Activated T-helper 2 cell treated with anti-CD3 and anti-CD28 coated beads, Interferon-gamma antibody, Interleukin-2, Interleukin-4, amounts not matched to agents 10 μg/mL and 5 μg/mL and 100 μg/mL, durations not matched to agents 14 hours and 24 hours and 36 hours (primary cell): Measurements from ENCODE around the gene MEIS2. TPM values are rescaled to one million over a fixed set of nuclear protein-coding genes. Genes with fewer than 3 reads are reported as not detected.

Source experiments
- DNase-seq: peaks from one replicate; pipeline ENCODE4 v3.0.0; 2021; ENCODE audit warnings: low spot score
- H3K27ac Mint-ChIP-seq: one replicate; pipeline ENCODE4 v1.8.0; 2021; ENCODE audit warnings: mixed read lengths
- H3K27me3 Mint-ChIP-seq: one replicate; pipeline ENCODE4 v1.8.0; 2021; ENCODE audit warnings: low read depth, mixed read lengths
- H3K36me3 Mint-ChIP-seq: one replicate; pipeline ENCODE4 v1.8.0; 2021; ENCODE audit warnings: low read depth, mixed read lengths
- H3K4me1 Mint-ChIP-seq: one replicate; pipeline ENCODE4 v1.8.0; 2021; ENCODE audit warnings: low read depth, mixed read lengths
- H3K4me3 Mint-ChIP-seq: one replicate; pipeline ENCODE4 v1.8.0; 2021; ENCODE audit warnings: low read depth, mild to moderate bottlenecking, moderate library complexity, mixed read lengths
- H3K9me3 Mint-ChIP-seq: one replicate; pipeline ENCODE4 v1.8.0; 2021; ENCODE audit warnings: mixed read lengths
- intact Hi-C: fragments of 100-400 bp; cut with micrococcal nuclease; formaldehyde crosslinking; loops from one replicate; pipeline ENCODE4 v1.15.1; 2023
- total RNA-seq: library from RNA; stranded (reverse); gene quantifications from 2 replicates; pipeline ENCODE4 v1.2.3, GENCODE V29; 2022

MEIS2 gene
- total RNA-seq, 1 donor from 2014 or later = not detected

GRCh38 chr15:37109168-37109871 is 9.0 kb upstream of the MEIS2 start:
- intact Hi-C loops = loop anchor here (10.0 kb wide), 1 partner anchor 1145 kb away; the partner anchor contains the start of gene SPRED1
- peaks cover 84% of the 10 kb centered on the region for H3K27me3 Mint-ChIP-seq
- no peak overlapping the region for H3K4me3 Mint-ChIP-seq
- H3K4me1 Mint-ChIP-seq = peaks cover 6% of the 10 kb centered on the region
- H3K36me3 Mint-ChIP-seq = no peaks in the 10 kb centered on the region
- DNase-seq = no peak
- H3K9me3 Mint-ChIP-seq = no peaks in the 10 kb centered on the region
- H3K27ac Mint-ChIP-seq = no peak overlapping the region

- intact Hi-C loops = loop anchor here (10.0 kb wide), 1 partner anchor 1146 kb away; the partner anchor contains the start of gene SPRED1
Measured at GRCh38 chr15:37108381-37109167, 8.2 kb upstream of the MEIS2 start.

GRCh38 chr15:37107744-37108380 is 7.5 kb upstream of the MEIS2 start:
- H3K27me3 Mint-ChIP-seq = peaks cover 97% of the 10 kb centered on the region
- no peaks in the 10 kb centered on the region for H3K36me3 Mint-ChIP-seq
- H3K27ac Mint-ChIP-seq = no peak overlapping the region
- intact Hi-C loops = loop anchor here (2.0 to 10.0 kb wide), 2 partner anchors 225 to 1147 kb away; partner anchors contain the start of gene SPRED1
- H3K4me1 Mint-ChIP-seq = peaks cover 6% of the 10 kb centered on the region
- H3K4me3 Mint-ChIP-seq = no peak overlapping the region
- no peaks in the 10 kb centered on the region for H3K9me3 Mint-ChIP-seq
- DNase-seq = no peak

More at GRCh38 chr15:37108381-37109167, 8.2 kb upstream of the MEIS2 start:
- Mint-ChIP-seq H3K36me3 (no peaks in the 10 kb centered on the region), H3K27ac (no peak overlapping the region), H3K4me1 (peaks cover 6% of the 10 kb centered on the region), H3K27me3 (peaks cover 92% of the 10 kb centered on the region), H3K4me3 (no peak overlapping the region), H3K9me3 (no peaks in the 10 kb centered on the region)
- no peak for DNase-seq

GRCh38 chr15:37107071-37107743 is 6.9 kb upstream of the MEIS2 start:
- DNase-seq = no peak
- no peaks in the 10 kb centered on the region for H3K36me3 Mint-ChIP-seq
- peaks cover 7% of the 10 kb centered on the region for H3K4me1 Mint-ChIP-seq
- no peak overlapping the region for H3K27ac Mint-ChIP-seq
- H3K9me3 Mint-ChIP-seq = peaks cover 4% of the 10 kb centered on the region
- peaks cover 98% of the 10 kb centered on the region for H3K27me3 Mint-ChIP-seq
- H3K4me3 Mint-ChIP-seq = no peak overlapping the region
- intact Hi-C loops = loop anchor here (2.0 to 10.0 kb wide), 2 partner anchors 224 to 1148 kb away; partner anchors contain the start of gene SPRED1

GRCh38 chr15:37106490-37107001 is 6.2 kb upstream of the MEIS2 start:
- H3K4me3 Mint-ChIP-seq = no peak overlapping the region
- H3K9me3 Mint-ChIP-seq = peaks cover 6% of the 10 kb centered on the region
- H3K36me3 Mint-ChIP-seq = no peaks in the 10 kb centered on the region
- intact Hi-C loops = loop anchor here (2.0 to 10.0 kb wide), 2 partner anchors 224 to 1148 kb away; partner anchors contain the start of gene SPRED1
- DNase-seq = no peak
- H3K27me3 Mint-ChIP-seq = peaks cover 96% of the 10 kb centered on the region
- peaks cover 9% of the 10 kb centered on the region for H3K4me1 Mint-ChIP-seq
- H3K27ac Mint-ChIP-seq = no peak overlapping the region

- H3K4me3 Mint-ChIP-seq = no peak overlapping the region
- peaks cover 11% of the 10 kb centered on the region for H3K4me1 Mint-ChIP-seq
- no peak overlapping the region for H3K27ac Mint-ChIP-seq
- H3K36me3 Mint-ChIP-seq = peaks cover 4% of the 10 kb centered on the region
- intact Hi-C loops = loop anchor here (2.0 to 10.0 kb wide), 2 partner anchors 223 to 1149 kb away; partner anchors contain the start of gene SPRED1
- H3K9me3 Mint-ChIP-seq = peaks cover 6% of the 10 kb centered on the region
- peaks cover 95% of the 10 kb centered on the region for H3K27me3 Mint-ChIP-seq
- DNase-seq = no peak
Measured at GRCh38 chr15:37105889-37106288, 5.5 kb upstream of the MEIS2 start.

- H3K27ac Mint-ChIP-seq = no peak overlapping the region
Measured at GRCh38 chr15:37105029-37105428, 4.7 kb upstream of the MEIS2 start.

GRCh38 chr15:37104424-37104981 is 4.2 kb upstream of the MEIS2 start:
- H3K4me1 Mint-ChIP-seq = peaks cover 16% of the 10 kb centered on the region
- H3K9me3 Mint-ChIP-seq = peaks cover 6% of the 10 kb centered on the region
- no peak overlapping the region for H3K27ac Mint-ChIP-seq
- no peak overlapping the region for H3K4me3 Mint-ChIP-seq
- peaks cover 7% of the 10 kb centered on the region for H3K36me3 Mint-ChIP-seq
- H3K27me3 Mint-ChIP-seq = peaks cover 94% of the 10 kb centered on the region
- intact Hi-C loops = loop anchor here (10.0 kb wide), 1 partner anchor 1150 kb away; the partner anchor contains the start of gene SPRED1
- DNase-seq = no peak

More at GRCh38 chr15:37105029-37105428, 4.7 kb upstream of the MEIS2 start:
- intact Hi-C loops = loop anchor here (10.0 kb wide), 1 partner anchor 1150 kb away; the partner anchor contains the start of gene SPRED1
- peaks cover 94% of the 10 kb centered on the region for H3K27me3 Mint-ChIP-seq
- H3K36me3 Mint-ChIP-seq = peaks cover 6% of the 10 kb centered on the region
- H3K4me3 Mint-ChIP-seq = no peak overlapping the region
- no peak for DNase-seq
- peaks cover 6% of the 10 kb centered on the region for H3K9me3 Mint-ChIP-seq
- H3K4me1 Mint-ChIP-seq = peaks cover 14% of the 10 kb centered on the region

GRCh38 chr15:37103475-37104423 is 3.4 kb upstream of the MEIS2 start:
- Mint-ChIP-seq H3K4me1 (peaks cover 18% of the 10 kb centered on the region), H3K36me3 (peaks cover 7% of the 10 kb centered on the region), H3K4me3 (no peak overlapping the region), H3K27ac (no peak overlapping the region), H3K27me3 (peaks cover 93% of the 10 kb centered on the region), H3K9me3 (peaks cover 6% of the 10 kb centered on the region)
- intact Hi-C loops = loop anchor here (10.0 kb wide), 1 partner anchor 1151 kb away; the partner anchor contains the start of gene SPRED1
- no peak for DNase-seq

GRCh38 chr15:37103163-37103435 is 2.8 kb upstream of the MEIS2 start:
- intact Hi-C loops = loop anchor here (10.0 kb wide), 1 partner anchor 1152 kb away; the partner anchor contains the start of gene SPRED1

More at GRCh38 chr15:37103163-37103435, 2.8 kb upstream of the MEIS2 start:
- peaks cover 93% of the 10 kb centered on the region for H3K27me3 Mint-ChIP-seq
- no peak overlapping the region for H3K4me3 Mint-ChIP-seq
- H3K36me3 Mint-ChIP-seq = peaks cover 7% of the 10 kb centered on the region
- H3K27ac Mint-ChIP-seq = no peak overlapping the region
- peaks cover 6% of the 10 kb centered on the region for H3K9me3 Mint-ChIP-seq
- no peak for DNase-seq
- peaks cover 22% of the 10 kb centered on the region for H3K4me1 Mint-ChIP-seq
